ENCODE results near the gene FBH1. TPM values are rescaled to one million over a fixed set of nuclear protein-coding genes. Genes with fewer than 3 reads are reported as not detected.

The FBH1 gene
- total and polyA plus RNA-seq, 9 of the 15 experiments (the other 6 are each of a cell fraction or from before 2014, with no cell fraction given) = 13.4 to 108 (median 77.8) TPM

DNA sequence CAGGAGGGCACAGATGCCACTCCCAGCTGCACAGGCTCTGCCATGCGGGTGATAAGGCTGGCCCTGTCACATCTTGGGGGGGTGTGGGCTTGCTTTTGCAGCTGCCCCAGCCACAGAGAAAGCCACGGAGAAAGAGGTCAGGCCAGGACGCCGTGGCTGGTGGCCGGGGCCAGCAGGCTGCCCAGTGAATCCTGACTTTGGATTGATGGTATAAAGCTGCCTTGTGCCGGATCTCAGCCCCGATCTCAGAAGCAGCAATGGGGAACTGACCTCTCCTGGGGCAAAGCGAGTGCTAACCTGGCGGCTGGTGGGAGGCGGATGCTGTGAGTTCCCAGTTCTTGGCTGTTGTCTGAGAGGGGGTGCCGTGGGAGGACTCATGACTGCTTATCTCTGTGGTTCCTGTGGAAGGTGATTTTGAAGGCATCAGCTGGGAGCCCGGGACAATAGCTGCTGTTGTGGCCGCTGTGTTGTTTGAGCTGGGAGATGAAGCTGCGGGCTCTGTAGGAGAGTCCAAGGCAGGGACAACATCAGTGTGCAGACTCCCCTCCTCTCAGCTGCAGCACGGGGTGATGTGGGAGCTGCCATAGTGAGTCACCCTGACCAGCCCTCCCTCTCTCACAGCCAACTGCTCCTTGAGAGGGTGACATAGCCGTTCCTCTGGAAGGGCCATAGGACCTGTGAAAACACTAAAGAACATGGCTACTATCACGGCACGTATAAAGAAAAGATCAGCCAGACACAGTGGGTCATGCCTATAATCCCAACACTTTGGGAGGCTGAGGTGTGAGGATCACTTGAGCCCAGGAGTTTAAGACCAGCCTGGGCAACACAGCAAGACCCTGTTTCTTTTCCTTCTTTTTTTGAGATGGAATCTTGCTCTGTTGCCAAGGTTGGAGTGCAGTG lies 70.3 kb downstream of the FBH1 start (continued):
- TF ChIP-seq, protein P1, sequence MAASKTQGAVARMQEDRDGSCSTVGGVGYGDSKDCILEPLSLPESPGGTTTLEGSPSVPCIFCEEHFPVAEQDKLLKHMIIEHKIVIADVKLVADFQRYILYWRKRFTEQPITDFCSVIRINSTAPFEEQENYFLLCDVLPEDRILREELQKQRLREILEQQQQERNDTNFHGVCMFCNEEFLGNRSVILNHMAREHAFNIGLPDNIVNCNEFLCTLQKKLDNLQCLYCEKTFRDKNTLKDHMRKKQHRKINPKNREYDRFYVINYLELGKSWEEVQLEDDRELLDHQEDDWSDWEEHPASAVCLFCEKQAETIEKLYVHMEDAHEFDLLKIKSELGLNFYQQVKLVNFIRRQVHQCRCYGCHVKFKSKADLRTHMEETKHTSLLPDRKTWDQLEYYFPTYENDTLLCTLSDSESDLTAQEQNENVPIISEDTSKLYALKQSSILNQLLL (CRISPR knock-in tag; IDR thresholded peaks at IDR 0.05; ENCODE audit: borderline replicate concordance) = no peak
- no peak for TF ChIP-seq MTA1 (IDR thresholded peaks at IDR 0.05; ENCODE audit: borderline replicate concordance)
- TF ChIP-seq, protein P2, sequence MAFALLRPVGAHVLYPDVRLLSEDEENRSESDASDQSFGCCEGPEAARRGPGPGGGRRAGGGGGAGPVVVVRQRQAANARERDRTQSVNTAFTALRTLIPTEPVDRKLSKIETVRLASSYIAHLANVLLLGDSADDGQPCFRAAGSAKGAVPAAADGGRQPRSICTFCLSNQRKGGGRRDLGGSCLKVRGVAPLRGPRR (CRISPR knock-in tag; IDR thresholded peaks at IDR 0.05) = no peak
- peak; percentile 12; the same call in 1 of the 2 replicates for TF ChIP-seq CREM (IDR thresholded peaks at IDR 0.05; ENCODE audit: low read depth)
- no peak for TF ChIP-seq GATAD2B (IDR thresholded peaks at IDR 0.05; ENCODE audit: borderline replicate concordance)
- TF ChIP-seq ZNF668 (CRISPR knock-in tag; IDR thresholded peaks at IDR 0.05) = no peak
- TF ChIP-seq, protein P3, sequence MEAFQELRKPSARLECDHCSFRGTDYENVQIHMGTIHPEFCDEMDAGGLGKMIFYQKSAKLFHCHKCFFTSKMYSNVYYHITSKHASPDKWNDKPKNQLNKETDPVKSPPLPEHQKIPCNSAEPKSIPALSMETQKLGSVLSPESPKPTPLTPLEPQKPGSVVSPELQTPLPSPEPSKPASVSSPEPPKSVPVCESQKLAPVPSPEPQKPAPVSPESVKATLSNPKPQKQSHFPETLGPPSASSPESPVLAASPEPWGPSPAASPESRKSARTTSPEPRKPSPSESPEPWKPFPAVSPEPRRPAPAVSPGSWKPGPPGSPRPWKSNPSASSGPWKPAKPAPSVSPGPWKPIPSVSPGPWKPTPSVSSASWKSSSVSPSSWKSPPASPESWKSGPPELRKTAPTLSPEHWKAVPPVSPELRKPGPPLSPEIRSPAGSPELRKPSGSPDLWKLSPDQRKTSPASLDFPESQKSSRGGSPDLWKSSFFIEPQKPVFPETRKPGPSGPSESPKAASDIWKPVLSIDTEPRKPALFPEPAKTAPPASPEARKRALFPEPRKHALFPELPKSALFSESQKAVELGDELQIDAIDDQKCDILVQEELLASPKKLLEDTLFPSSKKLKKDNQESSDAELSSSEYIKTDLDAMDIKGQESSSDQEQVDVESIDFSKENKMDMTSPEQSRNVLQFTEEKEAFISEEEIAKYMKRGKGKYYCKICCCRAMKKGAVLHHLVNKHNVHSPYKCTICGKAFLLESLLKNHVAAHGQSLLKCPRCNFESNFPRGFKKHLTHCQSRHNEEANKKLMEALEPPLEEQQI (IDR thresholded peaks at IDR 0.05) = no peak
- TF ChIP-seq, protein P4, sequence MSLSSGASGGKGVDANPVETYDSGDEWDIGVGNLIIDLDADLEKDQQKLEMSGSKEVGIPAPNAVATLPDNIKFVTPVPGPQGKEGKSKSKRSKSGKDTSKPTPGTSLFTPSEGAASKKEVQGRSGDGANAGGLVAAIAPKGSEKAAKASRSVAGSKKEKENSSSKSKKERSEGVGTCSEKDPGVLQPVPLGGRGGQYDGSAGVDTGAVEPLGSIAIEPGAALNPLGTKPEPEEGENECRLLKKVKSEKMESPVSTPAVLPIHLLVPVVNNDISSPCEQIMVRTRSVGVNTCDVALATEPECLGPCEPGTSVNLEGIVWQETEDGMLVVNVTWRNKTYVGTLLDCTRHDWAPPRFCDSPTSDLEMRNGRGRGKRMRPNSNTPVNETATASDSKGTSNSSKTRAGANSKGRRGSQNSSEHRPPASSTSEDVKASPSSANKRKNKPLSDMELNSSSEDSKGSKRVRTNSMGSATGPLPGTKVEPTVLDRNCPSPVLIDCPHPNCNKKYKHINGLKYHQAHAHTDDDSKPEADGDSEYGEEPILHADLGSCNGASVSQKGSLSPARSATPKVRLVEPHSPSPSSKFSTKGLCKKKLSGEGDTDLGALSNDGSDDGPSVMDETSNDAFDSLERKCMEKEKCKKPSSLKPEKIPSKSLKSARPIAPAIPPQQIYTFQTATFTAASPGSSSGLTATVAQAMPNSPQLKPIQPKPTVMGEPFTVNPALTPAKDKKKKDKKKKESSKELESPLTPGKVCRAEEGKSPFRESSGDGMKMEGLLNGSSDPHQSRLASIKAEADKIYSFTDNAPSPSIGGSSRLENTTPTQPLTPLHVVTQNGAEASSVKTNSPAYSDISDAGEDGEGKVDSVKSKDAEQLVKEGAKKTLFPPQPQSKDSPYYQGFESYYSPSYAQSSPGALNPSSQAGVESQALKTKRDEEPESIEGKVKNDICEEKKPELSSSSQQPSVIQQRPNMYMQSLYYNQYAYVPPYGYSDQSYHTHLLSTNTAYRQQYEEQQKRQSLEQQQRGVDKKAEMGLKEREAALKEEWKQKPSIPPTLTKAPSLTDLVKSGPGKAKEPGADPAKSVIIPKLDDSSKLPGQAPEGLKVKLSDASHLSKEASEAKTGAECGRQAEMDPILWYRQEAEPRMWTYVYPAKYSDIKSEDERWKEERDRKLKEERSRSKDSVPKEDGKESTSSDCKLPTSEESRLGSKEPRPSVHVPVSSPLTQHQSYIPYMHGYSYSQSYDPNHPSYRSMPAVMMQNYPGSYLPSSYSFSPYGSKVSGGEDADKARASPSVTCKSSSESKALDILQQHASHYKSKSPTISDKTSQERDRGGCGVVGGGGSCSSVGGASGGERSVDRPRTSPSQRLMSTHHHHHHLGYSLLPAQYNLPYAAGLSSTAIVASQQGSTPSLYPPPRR (CRISPR knock-in tag; IDR thresholded peaks at IDR 0.05; ENCODE audit: borderline replicate concordance) = no peak
- TF ChIP-seq, protein P5, sequence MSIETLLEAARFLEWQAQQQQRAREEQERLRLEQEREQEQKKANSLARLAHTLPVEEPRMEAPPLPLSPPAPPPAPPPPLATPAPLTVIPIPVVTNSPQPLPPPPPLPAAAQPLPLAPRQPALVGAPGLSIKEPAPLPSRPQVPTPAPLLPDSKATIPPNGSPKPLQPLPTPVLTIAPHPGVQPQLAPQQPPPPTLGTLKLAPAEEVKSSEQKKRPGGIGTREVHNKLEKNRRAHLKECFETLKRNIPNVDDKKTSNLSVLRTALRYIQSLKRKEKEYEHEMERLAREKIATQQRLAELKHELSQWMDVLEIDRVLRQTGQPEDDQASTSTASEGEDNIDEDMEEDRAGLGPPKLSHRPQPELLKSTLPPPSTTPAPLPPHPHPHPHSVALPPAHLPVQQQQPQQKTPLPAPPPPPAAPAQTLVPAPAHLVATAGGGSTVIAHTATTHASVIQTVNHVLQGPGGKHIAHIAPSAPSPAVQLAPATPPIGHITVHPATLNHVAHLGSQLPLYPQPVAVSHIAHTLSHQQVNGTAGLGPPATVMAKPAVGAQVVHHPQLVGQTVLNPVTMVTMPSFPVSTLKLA (conservative IDR thresholded peaks at IDR 0.05) = no peak
- no peak for TF ChIP-seq ZNF3 (CRISPR knock-in tag; IDR thresholded peaks at IDR 0.05)
- no peak for TF ChIP-seq TAL1 (IDR thresholded peaks at IDR 0.05)
- TF ChIP-seq NCOA6 (IDR thresholded peaks at IDR 0.05) = no peak

Data from K562 (cell line).